GM10266 (cell line): ENCODE measurements around the gene TSKU.
A peak's percentile ranks its signal among the peaks of the same experiment; 100 is the strongest.

ENCODE experiments used
- DNase-seq: peaks from one replicate; pipeline ENCODE4 v3.0.0; 2012; ENCODE audit errors: extremely low spot score
- TF ChIP-seq, protein P1 (sequence below): IDR thresholded peaks from 2 replicates; pipeline ENCODE4 v1.5.1; 2012; ENCODE audit warnings: mild to moderate bottlenecking, low read depth; ENCODE audit not compliant: control insufficient read depth, insufficient read depth; ENCODE audit errors: missing control alignments

TSKU gene, protein sequence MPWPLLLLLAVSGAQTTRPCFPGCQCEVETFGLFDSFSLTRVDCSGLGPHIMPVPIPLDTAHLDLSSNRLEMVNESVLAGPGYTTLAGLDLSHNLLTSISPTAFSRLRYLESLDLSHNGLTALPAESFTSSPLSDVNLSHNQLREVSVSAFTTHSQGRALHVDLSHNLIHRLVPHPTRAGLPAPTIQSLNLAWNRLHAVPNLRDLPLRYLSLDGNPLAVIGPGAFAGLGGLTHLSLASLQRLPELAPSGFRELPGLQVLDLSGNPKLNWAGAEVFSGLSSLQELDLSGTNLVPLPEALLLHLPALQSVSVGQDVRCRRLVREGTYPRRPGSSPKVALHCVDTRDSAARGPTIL

DNA sequence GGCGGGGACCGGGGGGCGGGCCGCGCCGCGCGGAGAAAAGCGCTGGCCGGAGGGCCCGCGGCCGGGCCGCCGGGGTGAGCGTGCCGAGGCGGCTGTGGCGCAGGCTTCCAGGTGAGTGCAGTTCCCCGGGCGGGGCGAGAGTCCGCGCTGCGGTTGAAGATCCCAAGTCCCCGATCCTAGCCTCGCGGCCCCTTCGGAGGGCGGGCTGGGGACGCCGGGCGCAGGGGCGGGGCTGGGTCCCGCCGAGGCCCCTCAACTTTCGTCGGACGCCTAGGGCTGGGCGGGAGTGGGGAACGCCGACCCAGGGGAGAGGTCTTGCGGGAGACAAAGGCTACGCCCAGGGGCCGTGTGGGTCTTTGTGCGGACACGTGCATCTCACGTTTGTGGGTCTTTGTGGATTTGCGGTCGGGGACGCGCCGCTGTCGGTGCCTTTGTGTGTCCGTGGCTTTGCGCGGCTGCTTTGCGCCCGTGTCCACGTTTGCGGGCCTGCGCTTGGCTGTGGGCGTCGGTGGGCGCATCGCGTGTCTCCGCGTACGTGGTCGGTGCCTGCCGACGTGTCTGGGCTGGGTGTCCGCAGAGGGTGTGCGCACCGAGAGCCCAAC is at the start of gene TSKU:
TSS of gene TSKU (plus strand) at position 63 of the 602 bp plus-strand sequence. CDS start 12,261 bp downstream, outside the sequence.
- DNase-seq = no peak
- TF ChIP-seq, protein P1, sequence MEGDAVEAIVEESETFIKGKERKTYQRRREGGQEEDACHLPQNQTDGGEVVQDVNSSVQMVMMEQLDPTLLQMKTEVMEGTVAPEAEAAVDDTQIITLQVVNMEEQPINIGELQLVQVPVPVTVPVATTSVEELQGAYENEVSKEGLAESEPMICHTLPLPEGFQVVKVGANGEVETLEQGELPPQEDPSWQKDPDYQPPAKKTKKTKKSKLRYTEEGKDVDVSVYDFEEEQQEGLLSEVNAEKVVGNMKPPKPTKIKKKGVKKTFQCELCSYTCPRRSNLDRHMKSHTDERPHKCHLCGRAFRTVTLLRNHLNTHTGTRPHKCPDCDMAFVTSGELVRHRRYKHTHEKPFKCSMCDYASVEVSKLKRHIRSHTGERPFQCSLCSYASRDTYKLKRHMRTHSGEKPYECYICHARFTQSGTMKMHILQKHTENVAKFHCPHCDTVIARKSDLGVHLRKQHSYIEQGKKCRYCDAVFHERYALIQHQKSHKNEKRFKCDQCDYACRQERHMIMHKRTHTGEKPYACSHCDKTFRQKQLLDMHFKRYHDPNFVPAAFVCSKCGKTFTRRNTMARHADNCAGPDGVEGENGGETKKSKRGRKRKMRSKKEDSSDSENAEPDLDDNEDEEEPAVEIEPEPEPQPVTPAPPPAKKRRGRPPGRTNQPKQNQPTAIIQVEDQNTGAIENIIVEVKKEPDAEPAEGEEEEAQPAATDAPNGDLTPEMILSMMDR = no peak

DNA sequence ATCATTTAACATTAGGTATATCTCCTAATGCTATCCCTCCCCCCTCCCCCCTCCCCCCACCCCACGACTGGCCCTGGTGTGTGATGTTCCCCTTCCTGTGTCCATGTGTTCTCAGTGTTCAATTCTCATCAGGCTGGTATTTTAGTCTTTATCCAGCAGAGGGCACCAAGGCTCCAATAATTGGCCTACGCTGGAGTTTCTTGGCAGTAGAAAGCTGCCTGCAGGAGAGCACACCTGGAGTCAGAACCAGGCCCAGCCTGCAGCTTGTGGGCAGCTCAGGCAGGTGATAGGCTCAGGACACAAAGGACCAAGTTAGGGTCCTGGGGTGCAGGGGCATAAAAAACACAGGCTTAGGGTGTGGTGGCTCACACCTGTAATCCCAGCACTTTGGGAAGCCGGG is 49.2 kb upstream of the TSKU start:
- TF ChIP-seq, protein P1 = peak; percentile 70
- peak; percentile 67 for DNase-seq

DNA sequence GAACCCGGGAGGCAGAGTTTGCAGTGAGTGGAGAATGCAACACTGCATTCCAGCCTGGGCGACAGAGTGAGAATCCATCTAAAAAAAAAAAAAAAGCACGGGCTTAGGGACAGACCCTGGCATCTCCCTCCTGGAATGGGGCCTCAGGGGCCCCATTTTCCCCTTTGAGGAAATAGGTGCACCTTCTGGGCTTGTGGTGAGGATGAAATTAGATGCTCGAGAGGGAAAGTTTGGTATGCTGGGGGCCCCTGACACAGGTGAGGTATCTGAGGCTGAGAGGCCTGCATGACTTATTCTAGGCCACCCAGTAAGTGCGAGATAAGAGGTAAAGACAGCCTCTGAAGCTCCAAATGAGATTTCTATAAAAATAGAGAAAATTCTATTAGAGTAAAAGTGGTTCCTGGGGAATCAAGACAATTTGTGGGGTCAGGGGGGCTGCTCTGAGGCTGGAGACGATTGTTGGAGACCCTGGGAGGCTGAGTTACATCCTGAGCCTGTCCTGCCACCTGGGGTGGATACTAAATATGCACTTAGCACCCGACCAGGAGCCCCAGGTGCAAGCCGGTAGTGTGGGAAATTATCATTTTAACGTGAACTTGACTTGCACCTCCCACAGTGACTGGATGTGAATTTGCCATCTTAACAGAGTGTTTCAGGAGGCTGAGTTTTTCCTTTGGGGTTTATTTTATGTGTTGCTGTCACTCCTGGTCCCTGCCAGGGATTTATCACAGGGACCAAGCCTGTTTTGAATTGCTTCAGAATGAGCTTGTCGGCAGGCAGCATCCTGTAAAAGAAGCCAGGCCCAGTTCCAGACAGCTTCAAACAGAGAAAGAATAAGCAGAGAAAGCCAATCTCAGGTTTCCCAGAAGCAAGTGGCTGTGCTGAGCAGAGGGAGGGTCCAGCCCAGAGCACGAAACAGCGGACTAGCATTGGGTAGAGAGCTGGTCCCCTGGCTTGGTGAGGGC is 48.4 kb upstream of the TSKU start:
- TF ChIP-seq, protein P1 = no peak
- DNase-seq = no peak

DNA sequence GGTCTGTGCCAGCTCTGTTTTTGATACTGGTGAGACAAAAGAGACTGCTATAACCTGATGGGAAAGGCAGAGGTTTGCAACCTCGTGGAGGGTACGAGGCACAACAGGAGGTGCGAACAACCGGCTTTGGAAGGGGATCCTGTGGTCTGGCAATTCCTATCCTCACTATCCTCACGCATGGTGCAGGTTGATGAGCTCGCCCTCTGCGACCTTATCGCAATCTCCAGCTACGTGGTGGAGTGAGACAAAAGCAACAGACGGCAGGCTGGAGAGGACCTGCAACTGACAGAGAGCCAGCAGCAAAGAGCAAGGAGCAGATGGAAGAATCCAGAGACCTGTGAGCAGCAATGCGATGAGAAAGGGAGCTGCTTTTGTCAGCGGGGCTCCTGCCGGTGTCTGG is 47.3 kb upstream of the TSKU start:
- TF ChIP-seq, protein P1 = no peak
- DNase-seq = no peak

DNA sequence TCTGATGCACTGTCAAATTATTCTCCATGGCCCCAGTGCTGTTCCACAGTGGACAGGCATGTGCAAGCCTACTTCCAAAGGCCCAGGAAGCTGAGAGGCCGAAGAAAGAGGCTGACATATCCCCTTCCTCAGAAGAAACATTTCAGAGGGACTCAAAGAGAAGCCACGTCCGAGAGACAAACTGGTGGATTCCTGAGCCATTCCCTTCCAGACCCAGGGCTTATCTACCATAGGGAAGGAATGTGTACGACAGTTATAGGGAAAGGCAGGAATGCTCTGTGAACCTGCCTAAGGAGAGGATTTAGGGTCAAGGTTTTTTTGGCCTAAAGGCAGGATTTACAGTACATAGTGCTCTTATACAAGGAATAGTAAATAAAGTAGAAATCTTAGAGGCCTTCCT is 46.9 kb upstream of the TSKU start:
- TF ChIP-seq, protein P1 = no peak
- no peak for DNase-seq

DNA sequence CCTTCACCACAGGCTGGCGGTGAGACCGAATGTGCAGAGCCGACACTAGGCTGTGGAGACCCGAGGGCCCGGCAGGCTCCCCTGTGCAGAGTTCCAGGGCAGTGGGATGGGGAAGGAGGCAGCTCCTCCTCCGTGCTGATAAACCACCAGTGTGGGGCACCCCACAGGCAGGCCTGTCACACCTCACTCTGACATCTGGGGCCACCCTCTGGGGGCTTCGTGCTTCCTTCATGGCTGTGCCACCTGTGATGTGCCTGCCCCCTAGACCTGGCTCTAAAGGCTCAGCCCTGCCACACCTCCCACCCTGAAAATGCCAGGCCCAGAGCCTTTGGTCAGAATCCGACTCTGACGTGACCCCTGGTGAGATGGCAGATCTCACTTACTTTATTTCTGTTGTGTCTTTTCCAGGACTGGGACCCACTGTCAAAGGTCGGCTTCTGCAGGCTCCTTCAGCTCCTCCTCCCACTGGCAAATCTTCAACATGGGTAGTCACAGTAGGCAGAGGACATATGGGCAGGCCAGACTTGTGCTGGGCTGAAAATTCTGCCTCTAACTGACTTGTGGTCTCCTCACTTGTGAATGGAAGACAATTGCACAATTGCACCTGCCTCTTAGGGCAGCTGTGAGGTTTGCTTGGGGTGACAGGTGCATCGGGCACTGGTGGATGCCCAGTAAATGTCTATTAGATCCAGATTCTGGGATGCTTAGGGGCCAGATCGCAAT is 46.2 kb upstream of the TSKU start:
- TF ChIP-seq, protein P1 = no peak
- DNase-seq = no peak
